WTC11 (cell line): ENCODE measurements around the gene TAF1D. TPM values are rescaled to one million over a fixed set of nuclear protein-coding genes. Genes with fewer than 3 reads are reported as not detected.

Experiments used
- ATAC-seq: fragments of 200-7000 bp; cut with Tn5 transposase; 2 replicates; pipeline ENCODE4 v1.10.0; 2021; ENCODE audit warnings: mild to moderate bottlenecking, moderate library complexity
- CTCF ChIA-PET: fragments of 300-600 bp; sonication (Branson Sonifier 250); formaldehyde crosslinking; loops from one replicate; lab custom pipeline; 2021; ENCODE audit warnings: antibody characterized with exemption; lab: Charles Lee
- POLR2A ChIA-PET: fragments of 350-600 bp; sonication (Branson Sonifier 250); formaldehyde crosslinking; loops from one replicate; lab custom pipeline; 2021; ENCODE audit warnings: antibody characterized with exemption; lab: Charles Lee
- DNase-seq: peaks from one replicate; pipeline ENCODE4 v3.0.0; 2021; ENCODE audit warnings: low spot score
- H3K27ac Mint-ChIP-seq: 2 replicates; pipeline ENCODE4 v1.8.0; 2021; ENCODE audit warnings: mixed read lengths
- H3K27me3 Mint-ChIP-seq: 2 replicates; pipeline ENCODE4 v1.8.0; 2021; ENCODE audit warnings: low read depth, mild to moderate bottlenecking, moderate library complexity, mixed read lengths
- H3K36me3 Mint-ChIP-seq: 2 replicates; pipeline ENCODE4 v1.8.0; 2021; ENCODE audit warnings: mixed read lengths
- H3K4me1 Mint-ChIP-seq: 2 replicates; pipeline ENCODE4 v1.8.0; 2022; ENCODE audit warnings: mixed read lengths
- H3K4me3 Mint-ChIP-seq: 2 replicates; pipeline ENCODE4 v1.8.0; 2021; ENCODE audit warnings: mild to moderate bottlenecking, moderate library complexity, mixed read lengths
- H3K9me3 Mint-ChIP-seq: 2 replicates; pipeline ENCODE4 v1.8.0; 2021; ENCODE audit warnings: mixed read lengths
- AFF4 ChIP-seq: sonication (generic); formaldehyde crosslinking; IDR thresholded peaks from 2 replicates; pipeline ENCODE4 v1.8.1; 2023; ENCODE audit warnings: mild to moderate bottlenecking, missing genetic modification reagents, borderline replicate concordance
- ATF2 ChIP-seq: sonication (generic); formaldehyde crosslinking; IDR thresholded peaks from 2 replicates; pipeline ENCODE4 v1.8.1; 2022; ENCODE audit warnings: low read depth, missing genetic modification reagents, borderline replicate concordance
- CDX4 ChIP-seq: fragments of 250-450 bp; sonication (Bioruptor Pico); IDR thresholded peaks from 2 replicates; pipeline ENCODE4 v1.9.0; 2021; ENCODE audit warnings: moderate library complexity, mild to moderate bottlenecking, inconsistent platforms, borderline replicate concordance
- FOXP1 ChIP-seq: sonication (generic); formaldehyde crosslinking; IDR thresholded peaks from 2 replicates; pipeline ENCODE4 v1.8.0; 2022; ENCODE audit warnings: missing genetic modification reagents, mild to moderate bottlenecking, moderate library complexity, borderline replicate concordance
- GABPB1 ChIP-seq: sonication (generic); formaldehyde crosslinking; IDR thresholded peaks from 2 replicates; pipeline ENCODE4 v1.8.1; 2023; ENCODE audit warnings: mild to moderate bottlenecking, missing genetic modification reagents
- NR1H2 ChIP-seq: sonication (generic); formaldehyde crosslinking; IDR thresholded peaks from 2 replicates; pipeline ENCODE4 v1.9.0; 2021; ENCODE audit warnings: mild to moderate bottlenecking, moderate library complexity, missing genetic modification reagents
- NR2C2 ChIP-seq: sonication (generic); formaldehyde crosslinking; IDR thresholded peaks from 2 replicates; pipeline ENCODE4 v1.8.0; 2022; ENCODE audit warnings: mild to moderate bottlenecking, missing genetic modification reagents
- TEAD4 ChIP-seq: sonication (generic); formaldehyde crosslinking; IDR thresholded peaks from 2 replicates; pipeline ENCODE4 v1.8.0; 2022; ENCODE audit warnings: mild to moderate bottlenecking, missing genetic modification reagents
- ZBTB21 ChIP-seq: sonication (generic); formaldehyde crosslinking; IDR thresholded peaks from 2 replicates; pipeline ENCODE4 v1.8.1; 2023; ENCODE audit warnings: mild to moderate bottlenecking, missing genetic modification reagents, borderline replicate concordance
- ZNF138 ChIP-seq: sonication (generic); formaldehyde crosslinking; conservative IDR thresholded peaks from 2 replicates; pipeline ENCODE4 v1.8.1; 2022; ENCODE audit warnings: mild to moderate bottlenecking, moderate library complexity, missing genetic modification reagents
- ZNF263 ChIP-seq: sonication (generic); formaldehyde crosslinking; IDR thresholded peaks from 2 replicates; pipeline ENCODE4 v1.8.1; 2022; ENCODE audit warnings: low read depth, mild to moderate bottlenecking, moderate library complexity, missing genetic modification reagents
- total RNA-seq: library from RNA; stranded (reverse); gene quantifications from 3 replicates; pipeline ENCODE4 v1.2.3, GENCODE V29; 2021
- TF ChIP-seq, protein P1 (sequence below): fragments of 250-450 bp; sonication (Bioruptor Pico); IDR thresholded peaks from 2 replicates; pipeline ENCODE4 v1.9.0; 2021; ENCODE audit warnings: mild to moderate bottlenecking, borderline replicate concordance
- TF ChIP-seq, protein P2 (sequence below): sonication (generic); formaldehyde crosslinking; IDR thresholded peaks from 2 replicates; pipeline ENCODE4 v1.8.0; 2022; ENCODE audit warnings: mild to moderate bottlenecking, missing genetic modification reagents

Gene TAF1D
- total RNA-seq, 1 experiment from 2014 or later: 223 TPM

GRCh38 chr11:93773045-93773477, 31.8 kb upstream of the TAF1D start:
- POLR2A ChIA-PET: interaction anchor here (1.0 to 1.8 kb wide), 2 partner anchors 11 to 32 kb away, joined by 3 to 6 read pairs; partner anchors contain the start of genes C11orf54, MED17 and TAF1D
- ATAC-seq (peak; percentile 77), DNase-seq (peak; percentile 56)
- no peaks in the 10 kb centered on the region for H3K27me3 Mint-ChIP-seq
- TF ChIP-seq TEAD4 (CRISPR knock-in tag): 0 out of 2 replicates have a peak, but pooled peaks have one; percentile 28
- 0 out of 2 replicates have a peak, but pooled peaks have one; percentile 21 for TF ChIP-seq FOXP1 (CRISPR knock-in tag)
- 0 out of 2 replicates have a peak, but pooled peaks have one; percentile 67 for TF ChIP-seq ZNF138 (CRISPR knock-in tag)
- TF ChIP-seq ZNF263 (CRISPR knock-in tag): no peak
- no peak for TF ChIP-seq NR2C2 (CRISPR knock-in tag)
- H3K4me1 Mint-ChIP-seq: peaks cover 12% of the 10 kb centered on the region
- H3K27ac Mint-ChIP-seq: no peak overlapping the region
- peaks cover 6% of the 10 kb centered on the region; the same call in 1 of the 2 replicates for H3K9me3 Mint-ChIP-seq
- CTCF ChIA-PET: no interaction called here
- 0 out of 2 replicates have a peak, but pooled peaks cover 3% of the 10 kb centered on the region for H3K36me3 Mint-ChIP-seq
- no peak overlapping the region for H3K4me3 Mint-ChIP-seq

DNA sequence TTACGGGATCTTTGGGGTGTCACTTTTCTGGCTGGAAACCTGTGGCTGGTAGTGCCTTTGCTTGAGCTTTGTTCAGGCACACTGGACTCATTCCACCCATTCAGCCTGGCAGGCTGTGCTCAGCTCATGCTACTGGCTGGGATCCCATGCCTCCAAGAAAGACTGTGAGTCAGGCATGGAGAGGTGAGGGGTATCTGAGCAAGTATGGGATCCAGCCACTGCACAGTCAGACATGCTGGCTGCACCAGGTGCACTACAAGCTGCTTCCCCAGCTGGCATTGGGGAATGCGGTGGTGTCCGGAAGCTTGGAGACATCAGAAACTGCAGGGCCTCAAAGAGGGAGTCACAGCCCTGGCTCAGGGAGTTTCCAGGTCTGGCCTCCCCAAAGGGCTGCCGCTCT, 30.8 kb upstream of the TAF1D start:
- Mint-ChIP-seq H3K27me3 (no peaks in the 10 kb centered on the region; the same call in 1 of the 2 replicates), H3K36me3 (0 out of 2 replicates have a peak, but pooled peaks cover 5% of the 10 kb centered on the region), H3K9me3 (peaks cover 11% of the 10 kb centered on the region), H3K27ac (no peak overlapping the region), H3K4me1 (peaks cover 12% of the 10 kb centered on the region), H3K4me3 (no peak overlapping the region)
- CTCF ChIA-PET: interaction anchor here (1.6 kb wide), 1 partner anchor 12 kb away, joined by 8 read pairs; the partner anchor contains the start of gene MED17
- ATAC-seq: no peak
- no peak for DNase-seq
- TF ChIP-seq ZNF263 (CRISPR knock-in tag) (no peak), NR1H2 (no peak), CDX4 (CRISPR knock-in tag) (no peak), ATF2 (no peak), AFF4 (CRISPR knock-in tag) (no peak), GABPB1 (CRISPR knock-in tag) (no peak), ZBTB21 (CRISPR knock-in tag) (no peak)
- TF ChIP-seq, protein P1, sequence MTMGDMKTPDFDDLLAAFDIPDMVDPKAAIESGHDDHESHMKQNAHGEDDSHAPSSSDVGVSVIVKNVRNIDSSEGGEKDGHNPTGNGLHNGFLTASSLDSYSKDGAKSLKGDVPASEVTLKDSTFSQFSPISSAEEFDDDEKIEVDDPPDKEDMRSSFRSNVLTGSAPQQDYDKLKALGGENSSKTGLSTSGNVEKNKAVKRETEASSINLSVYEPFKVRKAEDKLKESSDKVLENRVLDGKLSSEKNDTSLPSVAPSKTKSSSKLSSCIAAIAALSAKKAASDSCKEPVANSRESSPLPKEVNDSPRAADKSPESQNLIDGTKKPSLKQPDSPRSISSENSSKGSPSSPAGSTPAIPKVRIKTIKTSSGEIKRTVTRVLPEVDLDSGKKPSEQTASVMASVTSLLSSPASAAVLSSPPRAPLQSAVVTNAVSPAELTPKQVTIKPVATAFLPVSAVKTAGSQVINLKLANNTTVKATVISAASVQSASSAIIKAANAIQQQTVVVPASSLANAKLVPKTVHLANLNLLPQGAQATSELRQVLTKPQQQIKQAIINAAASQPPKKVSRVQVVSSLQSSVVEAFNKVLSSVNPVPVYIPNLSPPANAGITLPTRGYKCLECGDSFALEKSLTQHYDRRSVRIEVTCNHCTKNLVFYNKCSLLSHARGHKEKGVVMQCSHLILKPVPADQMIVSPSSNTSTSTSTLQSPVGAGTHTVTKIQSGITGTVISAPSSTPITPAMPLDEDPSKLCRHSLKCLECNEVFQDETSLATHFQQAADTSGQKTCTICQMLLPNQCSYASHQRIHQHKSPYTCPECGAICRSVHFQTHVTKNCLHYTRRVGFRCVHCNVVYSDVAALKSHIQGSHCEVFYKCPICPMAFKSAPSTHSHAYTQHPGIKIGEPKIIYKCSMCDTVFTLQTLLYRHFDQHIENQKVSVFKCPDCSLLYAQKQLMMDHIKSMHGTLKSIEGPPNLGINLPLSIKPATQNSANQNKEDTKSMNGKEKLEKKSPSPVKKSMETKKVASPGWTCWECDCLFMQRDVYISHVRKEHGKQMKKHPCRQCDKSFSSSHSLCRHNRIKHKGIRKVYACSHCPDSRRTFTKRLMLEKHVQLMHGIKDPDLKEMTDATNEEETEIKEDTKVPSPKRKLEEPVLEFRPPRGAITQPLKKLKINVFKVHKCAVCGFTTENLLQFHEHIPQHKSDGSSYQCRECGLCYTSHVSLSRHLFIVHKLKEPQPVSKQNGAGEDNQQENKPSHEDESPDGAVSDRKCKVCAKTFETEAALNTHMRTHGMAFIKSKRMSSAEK: no peak
- TF ChIP-seq, protein P2, sequence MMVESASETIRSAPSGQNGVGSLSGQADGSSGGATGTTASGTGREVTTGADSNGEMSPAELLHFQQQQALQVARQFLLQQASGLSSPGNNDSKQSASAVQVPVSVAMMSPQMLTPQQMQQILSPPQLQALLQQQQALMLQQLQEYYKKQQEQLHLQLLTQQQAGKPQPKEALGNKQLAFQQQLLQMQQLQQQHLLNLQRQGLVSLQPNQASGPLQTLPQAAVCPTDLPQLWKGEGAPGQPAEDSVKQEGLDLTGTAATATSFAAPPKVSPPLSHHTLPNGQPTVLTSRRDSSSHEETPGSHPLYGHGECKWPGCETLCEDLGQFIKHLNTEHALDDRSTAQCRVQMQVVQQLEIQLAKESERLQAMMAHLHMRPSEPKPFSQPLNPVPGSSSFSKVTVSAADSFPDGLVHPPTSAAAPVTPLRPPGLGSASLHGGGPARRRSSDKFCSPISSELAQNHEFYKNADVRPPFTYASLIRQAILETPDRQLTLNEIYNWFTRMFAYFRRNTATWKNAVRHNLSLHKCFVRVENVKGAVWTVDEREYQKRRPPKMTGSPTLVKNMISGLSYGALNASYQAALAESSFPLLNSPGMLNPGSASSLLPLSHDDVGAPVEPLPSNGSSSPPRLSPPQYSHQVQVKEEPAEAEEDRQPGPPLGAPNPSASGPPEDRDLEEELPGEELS (CRISPR knock-in tag): no peak
- POLR2A ChIA-PET: interaction anchor here (1.0 to 1.8 kb wide), 2 partner anchors 12 to 31 kb away, joined by 3 to 6 read pairs; partner anchors contain the start of genes C11orf54, MED17 and TAF1D
